ENCODE measurements around the gene LYRM4. TPM values are rescaled to one million over a fixed set of nuclear protein-coding genes. Genes with fewer than 3 reads are reported as not detected.

Gene LYRM4
- total and polyA plus RNA-seq, 9 of the 15 experiments (the other 6 are each of a cell fraction or from before 2014, with no cell fraction given): 24.2 to 69.4 (median 41.8) TPM

DNA sequence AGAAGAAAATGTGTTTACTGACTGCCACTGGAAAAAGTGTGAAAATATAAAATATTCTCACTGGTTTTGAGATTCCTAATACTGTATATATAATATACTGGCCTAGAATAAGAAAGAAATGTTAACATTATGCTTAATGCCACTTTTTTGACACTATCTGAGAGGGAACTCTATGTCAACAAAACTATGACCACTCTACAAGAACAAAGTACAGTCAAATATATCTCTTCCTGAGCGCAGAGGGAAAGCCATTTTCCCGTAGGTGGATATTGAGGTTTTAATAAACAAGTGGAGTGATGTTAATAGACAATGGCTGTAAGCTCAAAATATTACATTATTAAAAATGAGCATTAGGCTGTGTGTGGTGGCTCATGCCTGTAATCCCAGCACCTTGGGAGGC is 24.9 kb downstream of the LYRM4 start (continued):
- TF ChIP-seq EP300 (IDR thresholded peaks at IDR 0.05; ENCODE audit: low read length) (no peak), ZNF23 (CRISPR knock-in tag; IDR thresholded peaks at IDR 0.05) (no peak), ZC3H8 (IDR thresholded peaks at IDR 0.05) (no peak), NR2C2 (CRISPR knock-in tag; IDR thresholded peaks at IDR 0.05) (no peak), NR2C2 (tag; IDR thresholded peaks at IDR 0.05) (no peak)
- TF ChIP-seq, protein P1, sequence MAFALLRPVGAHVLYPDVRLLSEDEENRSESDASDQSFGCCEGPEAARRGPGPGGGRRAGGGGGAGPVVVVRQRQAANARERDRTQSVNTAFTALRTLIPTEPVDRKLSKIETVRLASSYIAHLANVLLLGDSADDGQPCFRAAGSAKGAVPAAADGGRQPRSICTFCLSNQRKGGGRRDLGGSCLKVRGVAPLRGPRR (CRISPR knock-in tag; IDR thresholded peaks at IDR 0.05): no peak

DNA sequence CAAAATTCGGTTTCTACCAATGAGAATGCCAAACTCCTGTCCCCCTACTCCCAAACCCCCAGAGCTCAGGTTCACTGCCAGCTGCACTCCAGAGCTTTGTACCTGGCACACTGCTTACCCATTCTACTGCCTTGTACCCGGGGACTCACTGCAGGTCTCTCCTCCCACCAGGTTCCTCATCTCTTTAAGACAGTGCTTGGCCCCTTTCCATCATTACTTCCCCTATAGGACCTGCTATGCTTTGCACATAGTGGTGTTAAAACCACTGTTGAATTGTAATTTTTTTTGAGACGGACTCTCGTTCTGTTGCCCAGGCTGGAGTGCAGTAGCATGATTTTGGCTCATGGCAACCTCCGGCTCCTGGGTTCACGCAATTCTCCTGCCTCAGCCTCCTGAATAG is 25.9 kb downstream of the LYRM4 start:
- intact Hi-C loops (cut with micrococcal nuclease): no loop called here
- Histone ChIP-seq H3K9ac (ENCODE audit: insufficient read depth in 1 of 2, low read depth in 2 of 2, low read length in 2 of 2) (no peak overlapping the region), H3K4me3 (no peak overlapping the region), H3K4me2 (ENCODE audit: insufficient read depth, low read length) (no peak overlapping the region), H3K9me1 (ENCODE audit: control insufficient read depth, insufficient read depth, low read length) (no peaks in the 10 kb centered on the region), H3K9me3 (replicated peaks; ENCODE audit: control insufficient read depth, insufficient read depth, low read depth, low read length) (no peaks in the 10 kb centered on the region), H4K20me1 (replicated peaks; ENCODE audit: control insufficient read depth, insufficient read depth, low read length) (no peaks in the 10 kb centered on the region), H3K27me3 (ENCODE audit: control insufficient read depth in 2 of 2, insufficient read depth in 2 of 2, low read length in 2 of 2) (no peaks in the 10 kb centered on the region), H3K36me3 (ENCODE audit: control insufficient read depth, insufficient read depth, low read length) (peaks cover 34% of the 10 kb centered on the region; the same call in 2 of the 3 replicates), H3K4me1 (replicated peaks in 1 of 2; ENCODE audit: control insufficient read depth in 2 of 2, insufficient read depth in 2 of 2, low read length in 2 of 2) (peaks cover 0 to 16% of the 10 kb centered on the region in 2 experiments; a peak in 2 of 5 replicates), H2AFZ (ENCODE audit: low read depth, low read length) (no peak overlapping the region), H3K79me2 (ENCODE audit: control insufficient read depth, insufficient read depth, low read length) (no peaks in the 10 kb centered on the region), H3K27ac (ENCODE audit: extremely low read depth, low read depth, low read length) (no peak overlapping the region)
- POLR2A ChIA-PET: interaction anchor here (0.5 to 1.2 kb wide), 4 partner anchors 9 to 1098 kb away, joined by 3 read pairs; no protein-coding TSS in a partner anchor
- in situ Hi-C loops (cut with MboI): no loop called here
- no peak for DNase-seq (ENCODE audit: extremely low read depth in 1 of 4, low spot score in 3 of 4)
- TF ChIP-seq CAMTA2 (CRISPR knock-in tag; conservative IDR thresholded peaks at IDR 0.05) (no peak), HMGN3 (IDR thresholded peaks at IDR 0.05; ENCODE audit: borderline replicate concordance, extremely low read depth, insufficient read length, low read depth, low read length) (no peak), POU5F1 (IDR thresholded peaks at IDR 0.05; ENCODE audit: borderline replicate concordance, low read depth, low read length, partially characterized antibody) (no peak), TRIM28 (IDR thresholded peaks at IDR 0.05) (no peak), GABPB1 (CRISPR knock-in tag; IDR thresholded peaks at IDR 0.05) (no peak), SAFB2 (IDR thresholded peaks at IDR 0.05; ENCODE audit: borderline replicate concordance, low read depth, low read length, severe bottlenecking) (no peak), CBX8 (IDR thresholded peaks at IDR 0.05; ENCODE audit: borderline replicate concordance, extremely low read depth, low read depth, low read length, poor library complexity, severe bottlenecking) (no peak), NCOR1 (IDR thresholded peaks at IDR 0.05) (no peak), MXD1 (CRISPR knock-in tag; IDR thresholded peaks at IDR 0.05; ENCODE audit: borderline replicate concordance, poor library complexity, severe bottlenecking) (no peak), ZFP36 (IDR thresholded peaks at IDR 0.05; ENCODE audit: low read depth, low read length, partially characterized antibody) (no peak)
- no peak for FAIRE-seq
- BruUV-seq (replicated peaks): no TSS peak
- CTCF ChIA-PET (ENCODE audit: low intra/inter-chr PET ratio): no interaction called here
- ATAC-seq: no peak
- 89% methylated on average over 6 of the region's 6 CpGs for WGBS (ENCODE audit: insufficient coverage, low coverage, missing lambda C conversion rate)

Measured in K562 (cell line).